GM13977 (cell line): ENCODE data around the gene BAIAP2L2.

Experiments used
- DNase-seq: peaks from one replicate; pipeline ENCODE4 v3.0.0; 2012; ENCODE audit warnings: low spot score
- CTCF ChIP-seq: IDR thresholded peaks from 2 replicates; pipeline ENCODE4 v1.5.1; 2012; ENCODE audit warnings: mild to moderate bottlenecking, control low read depth; ENCODE audit not compliant: insufficient read depth; ENCODE audit errors: extremely low read depth, missing control alignments
- in situ Hi-C: fragments of 300-500 bp; cut with MboI; formaldehyde crosslinking; loops from one replicate; pipeline ENCODE4 v1.12.0; 2022; ENCODE audit warnings: low sequenced_read_pairs, low pct_unique_long_range_greater_than_20kb, mixed read lengths, inconsistent platforms; ENCODE audit not compliant: unreplicated experiment

BAIAP2L2 gene

GRCh38 chr22:38051900-38052862 is 58.3 kb downstream of the BAIAP2L2 start:
- in situ Hi-C loops, result loop anchor here (10.0 kb wide), 1 partner anchor 543 kb away; no protein-coding TSS in a partner anchor
- peak; percentile 94 for TF ChIP-seq CTCF
- peak; percentile 91 for DNase-seq

GRCh38 chr22:38051261-38051660 is 59.2 kb downstream of the BAIAP2L2 start:
- no peak for DNase-seq
- no peak for TF ChIP-seq CTCF
- in situ Hi-C loops, result loop anchor here (10.0 kb wide), 1 partner anchor 544 kb away; no protein-coding TSS in a partner anchor

GRCh38 chr22:38050720-38051119 is 59.8 kb downstream of the BAIAP2L2 start:
- in situ Hi-C loops, result loop anchor here (10.0 kb wide), 1 partner anchor 544 kb away; no protein-coding TSS in a partner anchor
- no peak for TF ChIP-seq CTCF
- no peak for DNase-seq

GRCh38 chr22:38049812-38050619 is 60.5 kb downstream of the BAIAP2L2 start:
- no peak for TF ChIP-seq CTCF
- in situ Hi-C loops, result loop anchor here (10.0 kb wide), 1 partner anchor 545 kb away; no protein-coding TSS in a partner anchor
- DNase-seq, result no peak

GRCh38 chr22:38046070-38046748 is 64.3 kb downstream of the BAIAP2L2 start:
- TF ChIP-seq CTCF, result no peak
- no peak for DNase-seq
- in situ Hi-C loops, result no loop called here
